GM23338 (cell line): ENCODE measurements around the gene RORC. TPM values are rescaled to one million over a fixed set of nuclear protein-coding genes. Genes with fewer than 3 reads are reported as not detected.

Experiments
- ATAC-seq: fragments of 200-7000 bp; cut with Tn5 transposase; 3 replicates; pipeline ENCODE4 v1.9.1; 2020
- DNase-seq: peaks from one replicate; pipeline ENCODE4 v3.0.0-alpha.2; 2015; ENCODE audit warnings: low spot score
- H2AFZ ChIP-seq: fragments of 200-600 bp; sonication (generic); 2 replicates; pipeline ENCODE4 v1.8.0; 2016; ENCODE audit warnings: antibody characterized with exemption, mild to moderate bottlenecking, moderate library complexity
- H3F3A ChIP-seq: fragments of 200-600 bp; sonication (generic); replicated peaks from 2 replicates; pipeline ENCODE4 v1.8.0; 2017; ENCODE audit warnings: antibody characterized with exemption, mixed run types, low read depth
- H3K27ac ChIP-seq: fragments of 200-600 bp; sonication (generic); 2 replicates; pipeline ENCODE4 v1.6.1; 2016; ENCODE audit warnings: low read depth
- H3K27me3 ChIP-seq: fragments of 200-600 bp; sonication (generic); 2 replicates; pipeline ENCODE4 v1.8.0; 2016; ENCODE audit warnings: mild to moderate bottlenecking, mixed run types, moderate library complexity; ENCODE audit not compliant: insufficient read depth
- H3K36me3 ChIP-seq: fragments of 200-600 bp; sonication (generic); 2 replicates; pipeline ENCODE4 v1.8.0; 2016; ENCODE audit warnings: mild to moderate bottlenecking; ENCODE audit not compliant: insufficient read depth
- H3K4me1 ChIP-seq: fragments of 200-600 bp; sonication (generic); 2 replicates; pipeline ENCODE4 v1.8.0; 2016; ENCODE audit warnings: mild to moderate bottlenecking, moderate library complexity; ENCODE audit not compliant: insufficient read depth
- H3K4me2 ChIP-seq: fragments of 200-600 bp; sonication (generic); 2 replicates; pipeline ENCODE4 v1.7.1; 2017; ENCODE audit warnings: mixed run types
- H3K4me3 ChIP-seq: fragments of 200-600 bp; sonication (generic); 2 replicates; pipeline ENCODE4 v1.6.1; 2016; ENCODE audit warnings: mixed run types
- H3K79me2 ChIP-seq: fragments of 200-600 bp; sonication (generic); replicated peaks from 2 replicates; pipeline ENCODE4 v1.8.0; 2017; ENCODE audit warnings: mild to moderate bottlenecking; ENCODE audit not compliant: insufficient read depth
- H3K9me2 ChIP-seq: fragments of 200-600 bp; sonication (generic); 2 replicates; pipeline ENCODE4 v1.8.0; 2017; ENCODE audit not compliant: insufficient read depth
- H4K20me1 ChIP-seq: fragments of 200-600 bp; sonication (generic); replicated peaks from 2 replicates; pipeline ENCODE4 v1.8.0; 2017; ENCODE audit warnings: mild to moderate bottlenecking; ENCODE audit not compliant: insufficient read depth
- H3K27ac Mint-ChIP-seq: 2 replicates; pipeline ENCODE4 v1.8.0; 2020; ENCODE audit warnings: inconsistent platforms, mild to moderate bottlenecking, moderate library complexity, mixed read lengths
- H3K27me3 Mint-ChIP-seq: 3 replicates; pipeline ENCODE4 v1.8.0; 2022; ENCODE audit warnings: low read depth, mild to moderate bottlenecking, moderate library complexity, mixed read lengths, inconsistent platforms; ENCODE audit not compliant: insufficient read depth, poor library complexity
- H3K36me3 Mint-ChIP-seq: 3 replicates; pipeline ENCODE4 v1.8.0; 2021; ENCODE audit warnings: low read depth, mild to moderate bottlenecking, inconsistent platforms, moderate library complexity, mixed read lengths
- H3K4me1 Mint-ChIP-seq: 3 replicates; pipeline ENCODE4 v1.8.0; 2020; ENCODE audit warnings: mild to moderate bottlenecking, inconsistent platforms, mixed read lengths
- H3K4me3 Mint-ChIP-seq: 3 replicates; pipeline ENCODE4 v1.8.0; 2021; ENCODE audit warnings: moderate library complexity, mild to moderate bottlenecking, inconsistent platforms, mixed read lengths
- H3K9me3 Mint-ChIP-seq: 3 replicates; pipeline ENCODE4 v1.8.0; 2020; ENCODE audit warnings: moderate library complexity, mild to moderate bottlenecking, inconsistent platforms, mixed read lengths
- CREB1 ChIP-seq: fragments of 250-450 bp; sonication (Bioruptor Pico); IDR thresholded peaks from 2 replicates; pipeline ENCODE4 v1.5.0; 2020; ENCODE audit warnings: low read depth, mild to moderate bottlenecking, moderate library complexity
- EZH2 ChIP-seq: fragments of 200-600 bp; sonication (generic); IDR thresholded peaks from one replicate; pipeline ENCODE4 v1.8.0; 2017; ENCODE audit warnings: antibody characterized with exemption, mild to moderate bottlenecking, low read depth; ENCODE audit not compliant: unreplicated experiment
- EZH2phosphoT487 ChIP-seq: fragments of 200-600 bp; sonication (generic); IDR thresholded peaks from one replicate; pipeline ENCODE4 v1.8.1; 2018; ENCODE audit warnings: antibody characterized with exemption; ENCODE audit not compliant: unreplicated experiment
- JUNB ChIP-seq: IDR thresholded peaks from one replicate; pipeline ENCODE4 v1.6.1; 2016; ENCODE audit warnings: antibody characterized with exemption; ENCODE audit not compliant: unreplicated experiment
- NANOG ChIP-seq: IDR thresholded peaks from 2 replicates; pipeline ENCODE4 v1.6.1; 2016; ENCODE audit warnings: antibody characterized with exemption, borderline replicate concordance
- POLR2AphosphoS5 ChIP-seq: IDR thresholded peaks from 2 replicates; pipeline ENCODE4 v1.6.1; 2016; ENCODE audit warnings: antibody characterized with exemption, low read depth
- STAT1 ChIP-seq: IDR thresholded peaks from one replicate; pipeline ENCODE4 v1.6.1; 2016; ENCODE audit warnings: antibody characterized with exemption; ENCODE audit not compliant: unreplicated experiment
- ZNF114 ChIP-seq: fragments of 250-450 bp; sonication (Bioruptor Pico); IDR thresholded peaks from 2 replicates; pipeline ENCODE4 v1.5.0; 2020; ENCODE audit warnings: mild to moderate bottlenecking, moderate library complexity
- ZNF331 ChIP-seq: fragments of 250-450 bp; sonication (Bioruptor Pico); IDR thresholded peaks from 2 replicates; pipeline ENCODE4 v1.5.0; 2020; ENCODE audit warnings: low read depth, mild to moderate bottlenecking, moderate library complexity
- polyA plus RNA-seq: library from polyadenylated mRNA; unstranded; fragments of >200 nt; fragmentation: Nextera tagmentation; extraction: Ambion mirVana; gene quantifications from 2 replicates; pipeline ENCODE4 v1.2.1, GENCODE V29; 2016
- total RNA-seq: library from RNA; depleted of rRNA; stranded (reverse); fragments of >200 nt; shearing (Covaris generic); gene quantifications from 2 replicates; pipeline ENCODE4 v1.2.3, GENCODE V29; 2014
- TF ChIP-seq, protein P1 (sequence below), 2 experiments: fragments of 200-600 bp in 1 of 2; sonication (generic) in 1 of 2; conservative IDR thresholded peaks; 2 replicates each; pipeline versions ENCODE4 v1.5.1 to v1.6.1; 2016 to 2017; ENCODE audit warnings: antibody characterized with exemption in 2 of 2, low read depth in 2 of 2, mild to moderate bottlenecking in 2 of 2, moderate library complexity in 1 of 2
- TF ChIP-seq, protein P2 (sequence below): IDR thresholded peaks from 2 replicates; pipeline ENCODE4 v1.6.1; 2016; ENCODE audit warnings: antibody characterized with exemption
- TF ChIP-seq, protein P3 (sequence below): fragments of 250-450 bp; sonication (Bioruptor Pico); IDR thresholded peaks from 2 replicates; pipeline ENCODE4 v1.5.0; 2020; ENCODE audit warnings: mild to moderate bottlenecking, moderate library complexity
- TF ChIP-seq, protein P4 (sequence below): IDR thresholded peaks from one replicate; pipeline ENCODE4 v1.6.1; 2018; ENCODE audit warnings: antibody characterized with exemption; ENCODE audit not compliant: unreplicated experiment

RORC gene
- total and polyA plus RNA-seq, 2 experiments from 2014 or later: 0.29 to 0.97 TPM

DNA sequence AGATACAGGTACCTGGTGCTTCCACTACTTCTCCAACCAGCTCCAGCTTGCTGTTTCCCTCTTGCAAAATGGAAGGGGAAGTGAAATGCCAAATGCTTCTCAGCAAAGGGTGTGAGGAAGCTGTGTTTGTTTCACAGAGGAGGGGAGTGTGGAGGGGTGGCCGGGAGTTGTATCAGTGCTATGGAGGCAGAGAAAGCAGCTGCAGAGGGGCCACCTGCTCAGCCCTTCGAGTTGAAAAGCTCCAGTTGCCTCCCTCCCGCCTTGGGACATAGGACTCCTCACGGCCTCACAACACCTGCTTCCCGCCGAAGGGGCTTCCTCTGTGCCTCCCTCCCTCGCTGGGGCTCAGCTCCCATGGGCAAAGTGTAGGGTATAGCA lies 14.3 kb downstream of the RORC start:
- no peaks in the 10 kb centered on the region for H3K9me3 Mint-ChIP-seq
- Histone ChIP-seq H3K4me2 (no peak overlapping the region), H3K27me3 (no peaks in the 10 kb centered on the region), H3K27ac (no peak overlapping the region), H2AFZ (no peak overlapping the region), H3K4me1 (no peaks in the 10 kb centered on the region), H3K4me3 (no peak overlapping the region), H3K9me2 (no peaks in the 10 kb centered on the region), H3F3A (no peaks in the 10 kb centered on the region), H4K20me1 (no peaks in the 10 kb centered on the region), H3K36me3 (no peaks in the 10 kb centered on the region), H3K79me2 (no peaks in the 10 kb centered on the region)
- no peak overlapping the region for H3K4me3 Mint-ChIP-seq
- peaks cover 10% of the 10 kb centered on the region for H3K4me1 Mint-ChIP-seq
- TF ChIP-seq EZH2phosphoT487 (no peak), NANOG (no peak), JUNB (no peak), EZH2 (no peak), CREB1 (CRISPR knock-in tag) (no peak), ZNF114 (no peak), STAT1 (no peak), ZNF331 (CRISPR knock-in tag) (no peak), POLR2AphosphoS5 (no peak)
- TF ChIP-seq, protein P1, sequence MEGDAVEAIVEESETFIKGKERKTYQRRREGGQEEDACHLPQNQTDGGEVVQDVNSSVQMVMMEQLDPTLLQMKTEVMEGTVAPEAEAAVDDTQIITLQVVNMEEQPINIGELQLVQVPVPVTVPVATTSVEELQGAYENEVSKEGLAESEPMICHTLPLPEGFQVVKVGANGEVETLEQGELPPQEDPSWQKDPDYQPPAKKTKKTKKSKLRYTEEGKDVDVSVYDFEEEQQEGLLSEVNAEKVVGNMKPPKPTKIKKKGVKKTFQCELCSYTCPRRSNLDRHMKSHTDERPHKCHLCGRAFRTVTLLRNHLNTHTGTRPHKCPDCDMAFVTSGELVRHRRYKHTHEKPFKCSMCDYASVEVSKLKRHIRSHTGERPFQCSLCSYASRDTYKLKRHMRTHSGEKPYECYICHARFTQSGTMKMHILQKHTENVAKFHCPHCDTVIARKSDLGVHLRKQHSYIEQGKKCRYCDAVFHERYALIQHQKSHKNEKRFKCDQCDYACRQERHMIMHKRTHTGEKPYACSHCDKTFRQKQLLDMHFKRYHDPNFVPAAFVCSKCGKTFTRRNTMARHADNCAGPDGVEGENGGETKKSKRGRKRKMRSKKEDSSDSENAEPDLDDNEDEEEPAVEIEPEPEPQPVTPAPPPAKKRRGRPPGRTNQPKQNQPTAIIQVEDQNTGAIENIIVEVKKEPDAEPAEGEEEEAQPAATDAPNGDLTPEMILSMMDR (conservative IDR thresholded peaks at IDR 0.05; ENCODE audit: low read depth in 2 of 2): no peak
- TF ChIP-seq, protein P2, sequence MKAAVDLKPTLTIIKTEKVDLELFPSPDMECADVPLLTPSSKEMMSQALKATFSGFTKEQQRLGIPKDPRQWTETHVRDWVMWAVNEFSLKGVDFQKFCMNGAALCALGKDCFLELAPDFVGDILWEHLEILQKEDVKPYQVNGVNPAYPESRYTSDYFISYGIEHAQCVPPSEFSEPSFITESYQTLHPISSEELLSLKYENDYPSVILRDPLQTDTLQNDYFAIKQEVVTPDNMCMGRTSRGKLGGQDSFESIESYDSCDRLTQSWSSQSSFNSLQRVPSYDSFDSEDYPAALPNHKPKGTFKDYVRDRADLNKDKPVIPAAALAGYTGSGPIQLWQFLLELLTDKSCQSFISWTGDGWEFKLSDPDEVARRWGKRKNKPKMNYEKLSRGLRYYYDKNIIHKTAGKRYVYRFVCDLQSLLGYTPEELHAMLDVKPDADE: no peak
- TF ChIP-seq, protein P3, sequence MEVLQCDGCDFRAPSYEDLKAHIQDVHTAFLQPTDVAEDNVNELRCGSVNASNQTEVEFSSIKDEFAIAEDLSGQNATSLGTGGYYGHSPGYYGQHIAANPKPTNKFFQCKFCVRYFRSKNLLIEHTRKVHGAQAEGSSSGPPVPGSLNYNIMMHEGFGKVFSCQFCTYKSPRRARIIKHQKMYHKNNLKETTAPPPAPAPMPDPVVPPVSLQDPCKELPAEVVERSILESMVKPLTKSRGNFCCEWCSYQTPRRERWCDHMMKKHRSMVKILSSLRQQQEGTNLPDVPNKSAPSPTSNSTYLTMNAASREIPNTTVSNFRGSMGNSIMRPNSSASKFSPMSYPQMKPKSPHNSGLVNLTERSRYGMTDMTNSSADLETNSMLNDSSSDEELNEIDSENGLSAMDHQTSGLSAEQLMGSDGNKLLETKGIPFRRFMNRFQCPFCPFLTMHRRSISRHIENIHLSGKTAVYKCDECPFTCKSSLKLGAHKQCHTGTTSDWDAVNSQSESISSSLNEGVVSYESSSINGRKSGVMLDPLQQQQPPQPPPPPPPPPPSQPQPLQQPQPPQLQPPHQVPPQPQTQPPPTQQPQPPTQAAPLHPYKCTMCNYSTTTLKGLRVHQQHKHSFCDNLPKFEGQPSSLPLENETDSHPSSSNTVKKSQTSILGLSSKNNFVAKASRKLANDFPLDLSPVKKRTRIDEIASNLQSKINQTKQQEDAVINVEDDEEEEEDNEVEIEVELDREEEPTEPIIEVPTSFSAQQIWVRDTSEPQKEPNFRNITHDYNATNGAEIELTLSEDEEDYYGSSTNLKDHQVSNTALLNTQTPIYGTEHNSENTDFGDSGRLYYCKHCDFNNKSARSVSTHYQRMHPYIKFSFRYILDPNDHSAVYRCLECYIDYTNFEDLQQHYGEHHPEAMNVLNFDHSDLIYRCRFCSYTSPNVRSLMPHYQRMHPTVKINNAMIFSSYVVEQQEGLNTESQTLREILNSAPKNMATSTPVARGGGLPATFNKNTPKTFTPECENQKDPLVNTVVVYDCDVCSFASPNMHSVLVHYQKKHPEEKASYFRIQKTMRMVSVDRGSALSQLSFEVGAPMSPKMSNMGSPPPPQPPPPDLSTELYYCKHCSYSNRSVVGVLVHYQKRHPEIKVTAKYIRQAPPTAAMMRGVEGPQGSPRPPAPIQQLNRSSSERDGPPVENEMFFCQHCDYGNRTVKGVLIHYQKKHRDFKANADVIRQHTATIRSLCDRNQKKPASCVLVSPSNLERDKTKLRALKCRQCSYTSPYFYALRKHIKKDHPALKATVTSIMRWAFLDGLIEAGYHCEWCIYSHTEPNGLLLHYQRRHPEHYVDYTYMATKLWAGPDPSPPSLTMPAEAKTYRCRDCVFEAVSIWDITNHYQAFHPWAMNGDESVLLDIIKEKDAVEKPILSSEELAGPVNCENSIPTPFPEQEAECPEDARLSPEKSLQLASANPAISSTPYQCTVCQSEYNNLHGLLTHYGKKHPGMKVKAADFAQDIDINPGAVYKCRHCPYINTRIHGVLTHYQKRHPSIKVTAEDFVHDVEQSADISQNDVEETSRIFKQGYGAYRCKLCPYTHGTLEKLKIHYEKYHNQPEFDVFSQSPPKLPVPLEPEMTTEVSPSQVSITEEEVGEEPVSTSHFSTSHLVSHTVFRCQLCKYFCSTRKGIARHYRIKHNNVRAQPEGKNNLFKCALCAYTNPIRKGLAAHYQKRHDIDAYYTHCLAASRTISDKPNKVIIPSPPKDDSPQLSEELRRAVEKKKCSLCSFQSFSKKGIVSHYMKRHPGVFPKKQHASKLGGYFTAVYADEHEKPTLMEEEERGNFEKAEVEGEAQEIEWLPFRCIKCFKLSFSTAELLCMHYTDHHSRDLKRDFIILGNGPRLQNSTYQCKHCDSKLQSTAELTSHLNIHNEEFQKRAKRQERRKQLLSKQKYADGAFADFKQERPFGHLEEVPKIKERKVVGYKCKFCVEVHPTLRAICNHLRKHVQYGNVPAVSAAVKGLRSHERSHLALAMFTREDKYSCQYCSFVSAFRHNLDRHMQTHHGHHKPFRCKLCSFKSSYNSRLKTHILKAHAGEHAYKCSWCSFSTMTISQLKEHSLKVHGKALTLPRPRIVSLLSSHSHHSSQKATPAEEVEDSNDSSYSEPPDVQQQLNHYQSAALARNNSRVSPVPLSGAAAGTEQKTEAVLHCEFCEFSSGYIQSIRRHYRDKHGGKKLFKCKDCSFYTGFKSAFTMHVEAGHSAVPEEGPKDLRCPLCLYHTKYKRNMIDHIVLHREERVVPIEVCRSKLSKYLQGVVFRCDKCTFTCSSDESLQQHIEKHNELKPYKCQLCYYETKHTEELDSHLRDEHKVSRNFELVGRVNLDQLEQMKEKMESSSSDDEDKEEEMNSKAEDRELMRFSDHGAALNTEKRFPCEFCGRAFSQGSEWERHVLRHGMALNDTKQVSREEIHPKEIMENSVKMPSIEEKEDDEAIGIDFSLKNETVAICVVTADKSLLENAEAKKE: no peak
- TF ChIP-seq, protein P4, sequence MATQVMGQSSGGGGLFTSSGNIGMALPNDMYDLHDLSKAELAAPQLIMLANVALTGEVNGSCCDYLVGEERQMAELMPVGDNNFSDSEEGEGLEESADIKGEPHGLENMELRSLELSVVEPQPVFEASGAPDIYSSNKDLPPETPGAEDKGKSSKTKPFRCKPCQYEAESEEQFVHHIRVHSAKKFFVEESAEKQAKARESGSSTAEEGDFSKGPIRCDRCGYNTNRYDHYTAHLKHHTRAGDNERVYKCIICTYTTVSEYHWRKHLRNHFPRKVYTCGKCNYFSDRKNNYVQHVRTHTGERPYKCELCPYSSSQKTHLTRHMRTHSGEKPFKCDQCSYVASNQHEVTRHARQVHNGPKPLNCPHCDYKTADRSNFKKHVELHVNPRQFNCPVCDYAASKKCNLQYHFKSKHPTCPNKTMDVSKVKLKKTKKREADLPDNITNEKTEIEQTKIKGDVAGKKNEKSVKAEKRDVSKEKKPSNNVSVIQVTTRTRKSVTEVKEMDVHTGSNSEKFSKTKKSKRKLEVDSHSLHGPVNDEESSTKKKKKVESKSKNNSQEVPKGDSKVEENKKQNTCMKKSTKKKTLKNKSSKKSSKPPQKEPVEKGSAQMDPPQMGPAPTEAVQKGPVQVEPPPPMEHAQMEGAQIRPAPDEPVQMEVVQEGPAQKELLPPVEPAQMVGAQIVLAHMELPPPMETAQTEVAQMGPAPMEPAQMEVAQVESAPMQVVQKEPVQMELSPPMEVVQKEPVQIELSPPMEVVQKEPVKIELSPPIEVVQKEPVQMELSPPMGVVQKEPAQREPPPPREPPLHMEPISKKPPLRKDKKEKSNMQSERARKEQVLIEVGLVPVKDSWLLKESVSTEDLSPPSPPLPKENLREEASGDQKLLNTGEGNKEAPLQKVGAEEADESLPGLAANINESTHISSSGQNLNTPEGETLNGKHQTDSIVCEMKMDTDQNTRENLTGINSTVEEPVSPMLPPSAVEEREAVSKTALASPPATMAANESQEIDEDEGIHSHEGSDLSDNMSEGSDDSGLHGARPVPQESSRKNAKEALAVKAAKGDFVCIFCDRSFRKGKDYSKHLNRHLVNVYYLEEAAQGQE: no peak
- peaks cover 13% of the 10 kb centered on the region for H3K27me3 Mint-ChIP-seq
- ATAC-seq: no peak
- no peak overlapping the region for H3K27ac Mint-ChIP-seq
- DNase-seq: no peak
- H3K36me3 Mint-ChIP-seq: no peaks in the 10 kb centered on the region
